K562 (cell line): Measurements from ENCODE around the gene BTRC. TPM values are rescaled to one million over a fixed set of nuclear protein-coding genes. Genes with fewer than 3 reads are reported as not detected.

Source experiments
- DDX20 ChIP-seq: fragments of 450-650 bp; IDR thresholded peaks from 2 replicates; pipeline ENCODE4 v1.6.1; 2016; ENCODE audit warnings: missing genetic modification characterization, low read depth, mild to moderate bottlenecking, missing compliant biosample characterization, moderate library complexity
- GABPB2 ChIP-seq: fragments of 250-450 bp; sonication (Bioruptor Pico); conservative IDR thresholded peaks from 2 replicates; pipeline ENCODE4 v1.5.1; 2021; ENCODE audit warnings: mild to moderate bottlenecking
- MAFF ChIP-seq: IDR thresholded peaks from 2 replicates; pipeline ENCODE4 v1.6.1; 2012; ENCODE audit warnings: low read length, improper control_type of control experiment
- MLX ChIP-seq, 2 experiments: fragments of 450-650 bp in 1 of 2; sonication (generic) in 1 of 2; formaldehyde crosslinking; conservative IDR thresholded peaks; 2 replicates each; pipeline versions ENCODE4 v1.4.0 to v1.8.1; 2020 to 2022; ENCODE audit warnings: mild to moderate bottlenecking in 1 of 2, missing genetic modification reagents in 1 of 2
- YY1 ChIP-seq, 3 experiments: IDR thresholded peaks; 2 replicates each; pipeline ENCODE4 v1.6.1; 2011; ENCODE audit warnings: low read length in 2 of 3, mild to moderate bottlenecking in 2 of 3, moderate library complexity in 2 of 3, borderline replicate concordance in 1 of 3, control low read depth in 1 of 3, low read depth in 1 of 3; ENCODE audit not compliant: insufficient read depth in 3 of 3, insufficient replicate concordance in 2 of 3, control insufficient read depth in 1 of 3, insufficient read length in 1 of 3; ENCODE audit errors: extremely low read depth in 1 of 3
- ZNF395 ChIP-seq: fragments of 200-800 bp; sonication (Bioruptor generic); IDR thresholded peaks from 2 replicates; pipeline ENCODE4 v1.6.1; 2017; ENCODE audit warnings: missing genetic modification characterization, missing compliant biosample characterization
- polyA plus RNA-seq, 8 experiments: library from polyadenylated mRNA; depleted of rRNA in 4 of 8; stranded (reverse) in 5 of 8; unstranded in 3 of 8; fragments of >200 nt; fragmentation: Nextera tagmentation in 2 of 8; fragmentation: Illumina TruSeq in 1 of 8; extraction: Ambion mirVana in 2 of 8; extraction: Trizol in 1 of 8; gene quantifications; 2 replicates each; pipeline versions ENCODE4 v1.2.1 to v1.2.3, GENCODE V29; 2011 to 2014; ENCODE audit warnings: inconsistent platforms in 1 of 8, missing spikeins in 1 of 8
- total RNA-seq, 7 experiments: library from RNA; depleted of rRNA in 6 of 7; stranded (reverse); fragments of >200 nt in 6 of 7; fragmentation: Illumina TruSeq in 2 of 7; extraction: Trizol in 2 of 7; gene quantifications; 2 replicates each; pipeline versions ENCODE4 v1.2.1 to v1.2.3, GENCODE V29; 2011 to 2021; ENCODE audit warnings: low replicate concordance in 1 of 7
- TF ChIP-seq, protein P1 (sequence below), 2 experiments: fragments of 450-650 bp; IDR thresholded peaks; 2 replicates each; pipeline ENCODE4 v1.6.1; 2016; ENCODE audit warnings: mild to moderate bottlenecking in 2 of 2, borderline replicate concordance in 1 of 2, low read depth in 1 of 2, moderate library complexity in 1 of 2

BTRC gene
- total and polyA plus RNA-seq, 9 of the 15 experiments (the other 6 are each of a cell fraction or from before 2014, with no cell fraction given), result 1.6 to 15.4 (median 7.0) TPM

DNA sequence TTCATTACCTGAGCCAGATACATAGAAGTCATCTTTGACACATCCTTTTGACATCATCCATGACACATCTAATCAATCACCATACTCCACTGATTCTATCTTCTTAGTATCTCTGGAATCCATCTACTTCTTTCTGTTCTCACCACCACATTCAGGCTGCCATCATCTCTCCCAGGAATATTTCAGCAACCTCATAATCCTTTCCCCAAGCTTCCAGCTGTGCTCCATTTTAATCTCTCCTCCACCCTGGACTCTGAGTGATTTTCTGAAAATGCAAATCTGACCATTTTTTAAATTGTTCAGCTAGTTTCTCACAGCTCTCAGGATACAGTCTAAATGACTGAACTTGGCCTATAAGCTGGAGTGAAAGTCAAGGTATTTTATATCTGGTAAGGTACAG is 2.5 kb upstream of the BTRC start (continued):
- TF ChIP-seq, protein P1, sequence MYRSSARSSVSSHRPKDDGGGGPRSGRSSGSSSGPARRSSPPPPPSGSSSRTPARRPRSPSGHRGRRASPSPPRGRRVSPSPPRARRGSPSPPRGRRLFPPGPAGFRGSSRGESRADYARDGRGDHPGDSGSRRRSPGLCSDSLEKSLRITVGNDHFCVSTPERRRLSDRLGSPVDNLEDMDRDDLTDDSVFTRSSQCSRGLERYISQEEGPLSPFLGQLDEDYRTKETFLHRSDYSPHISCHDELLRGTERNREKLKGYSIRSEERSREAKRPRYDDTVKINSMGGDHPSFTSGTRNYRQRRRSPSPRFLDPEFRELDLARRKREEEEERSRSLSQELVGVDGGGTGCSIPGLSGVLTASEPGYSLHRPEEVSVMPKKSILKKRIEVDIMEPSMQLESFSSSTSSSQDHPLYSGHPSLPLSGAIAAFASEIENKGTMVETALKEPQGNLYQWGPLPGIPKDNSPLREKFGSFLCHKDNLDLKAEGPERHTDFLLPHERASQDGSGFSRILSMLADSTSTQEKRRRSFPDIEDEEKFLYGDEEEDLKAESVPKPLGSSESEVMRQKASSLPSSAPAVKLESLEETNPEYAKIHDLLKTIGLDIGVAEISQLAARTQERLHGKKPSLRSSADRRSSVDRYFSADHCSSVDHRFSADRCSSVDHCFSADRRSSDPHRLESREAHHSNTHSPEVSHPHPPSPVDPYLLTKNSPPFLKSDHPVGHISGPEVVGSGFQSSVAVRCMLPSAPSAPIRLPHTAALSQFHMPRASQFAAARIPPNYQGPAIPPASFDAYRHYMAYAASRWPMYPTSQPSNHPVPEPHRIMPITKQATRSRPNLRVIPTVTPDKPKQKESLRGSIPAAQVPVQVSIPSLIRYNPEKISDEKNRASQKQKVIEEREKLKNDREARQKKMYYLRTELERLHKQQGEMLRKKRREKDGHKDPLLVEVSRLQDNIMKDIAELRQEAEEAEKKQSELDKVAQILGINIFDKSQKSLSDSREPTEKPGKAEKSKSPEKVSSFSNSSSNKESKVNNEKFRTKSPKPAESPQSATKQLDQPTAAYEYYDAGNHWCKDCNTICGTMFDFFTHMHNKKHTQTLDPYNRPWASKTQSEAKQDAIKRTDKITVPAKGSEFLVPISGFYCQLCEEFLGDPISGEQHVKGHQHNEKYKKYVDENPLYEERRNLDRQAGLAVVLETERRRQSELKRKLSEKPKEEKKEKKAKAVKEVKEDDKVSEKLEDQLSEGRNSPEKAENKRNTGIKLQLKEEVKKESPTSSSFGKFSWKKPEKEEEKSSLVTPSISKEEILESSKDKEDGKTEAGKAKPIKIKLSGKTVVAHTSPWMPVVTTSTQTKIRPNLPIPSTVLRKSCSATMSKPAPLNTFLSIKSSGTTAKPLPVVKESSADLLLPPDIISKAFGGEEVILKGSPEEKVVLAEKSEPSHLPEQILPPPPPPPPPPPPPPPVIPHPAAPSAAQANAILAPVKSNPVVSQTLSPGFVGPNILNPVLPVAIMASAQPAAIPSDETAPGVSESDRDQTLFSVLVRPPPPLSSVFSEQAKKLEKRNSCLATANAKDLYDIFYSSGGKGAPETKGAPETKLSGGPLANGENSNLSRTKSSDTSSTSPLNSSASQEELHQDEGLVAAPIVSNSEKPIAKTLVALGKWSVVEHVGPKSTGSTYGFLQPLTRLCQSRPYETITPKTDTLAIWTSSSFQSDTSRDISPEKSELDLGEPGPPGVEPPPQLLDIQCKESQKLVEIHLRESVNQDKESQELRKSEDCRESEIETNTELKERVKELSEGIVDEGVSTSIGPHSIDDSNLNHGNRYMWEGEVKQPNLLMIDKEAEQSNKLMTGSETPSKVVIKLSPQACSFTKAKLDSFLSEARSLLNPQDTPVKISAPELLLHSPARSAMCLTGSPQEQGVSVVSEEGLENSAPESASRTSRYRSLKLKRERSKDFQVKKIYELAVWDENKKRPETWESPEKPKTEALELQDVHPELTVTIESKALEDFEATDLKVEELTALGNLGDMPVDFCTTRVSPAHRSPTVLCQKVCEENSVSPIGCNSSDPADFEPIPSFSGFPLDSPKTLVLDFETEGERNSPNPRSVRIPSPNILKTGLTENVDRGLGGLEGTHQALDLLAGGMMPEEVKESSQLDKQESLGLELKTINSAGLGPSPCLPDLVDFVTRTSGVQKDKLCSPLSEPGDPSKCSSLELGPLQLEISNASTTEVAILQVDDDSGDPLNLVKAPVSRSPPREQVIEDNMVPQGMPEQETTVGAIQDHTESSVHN (IDR thresholded peaks at IDR 0.05; ENCODE audit: borderline replicate concordance in 1 of 2, low read depth in 1 of 2), result no peak
- TF ChIP-seq DDX20 (no peak), MAFF (no peak), MLX (CRISPR knock-in tag; conservative IDR thresholded peaks at IDR 0.05) (no peak), GABPB2 (no peak), ZNF395 (CRISPR knock-in tag) (no peak), YY1 (IDR thresholded peaks at IDR 0.05; ENCODE audit: borderline replicate concordance in 1 of 3, control insufficient read depth in 1 of 3, extremely low read depth in 1 of 3, insufficient read depth in 3 of 3, insufficient read length in 1 of 3, insufficient replicate concordance in 2 of 3, low read depth in 1 of 3, low read length in 2 of 3) (no peak)
